DOHH2 (cell line): ENCODE data around the gene PRXL2A.

Experiments used
- H3F3A ChIP-seq: fragments of 200-600 bp; sonication (generic), shearing (Covaris generic); 2 replicates; pipeline ENCODE4 v1.6.0; 2016; ENCODE audit warnings: antibody characterized with exemption, mild to moderate bottlenecking; ENCODE audit not compliant: control insufficient read depth, insufficient read depth
- H3K27ac ChIP-seq: fragments of 200-600 bp; sonication (generic); 2 replicates; pipeline ENCODE4 v1.5.1; 2014; ENCODE audit warnings: low read depth, mild to moderate bottlenecking, low read length, moderate library complexity
- H3K27me3 ChIP-seq: fragments of 200-600 bp; sonication (generic); 2 replicates; pipeline ENCODE4 v1.6.1; 2014; ENCODE audit warnings: mild to moderate bottlenecking, low read length, mixed read lengths; ENCODE audit not compliant: control insufficient read depth
- H3K36me3 ChIP-seq: fragments of 200-600 bp; sonication (generic); 2 replicates; pipeline ENCODE4 v1.6.1; 2014; ENCODE audit warnings: mild to moderate bottlenecking, low read length, moderate library complexity, mixed read lengths; ENCODE audit not compliant: control insufficient read depth
- H3K4me1 ChIP-seq: fragments of 200-600 bp; sonication (generic); 2 replicates; pipeline ENCODE4 v1.6.1; 2014; ENCODE audit warnings: mild to moderate bottlenecking, low read length, mixed read lengths; ENCODE audit not compliant: control insufficient read depth
- H3K4me2 ChIP-seq: fragments of 200-600 bp; sonication (generic); 2 replicates; pipeline ENCODE4 v1.6.0; 2014; ENCODE audit warnings: mild to moderate bottlenecking, low read length, moderate library complexity
- H3K4me3 ChIP-seq: fragments of 200-600 bp; sonication (generic); 2 replicates; pipeline ENCODE4 v1.5.1; 2014; ENCODE audit warnings: mild to moderate bottlenecking, low read length, mixed read lengths
- H3K79me2 ChIP-seq: fragments of 200-600 bp; sonication (generic); 2 replicates; pipeline ENCODE4 v1.6.1; 2014; ENCODE audit warnings: mild to moderate bottlenecking, low read length, mixed read lengths; ENCODE audit not compliant: control insufficient read depth
- H3K9me2 ChIP-seq: fragments of 200-600 bp; sonication (generic); replicated peaks from 2 replicates; pipeline ENCODE4 v1.6.1; 2014; ENCODE audit warnings: mild to moderate bottlenecking, low read length, mixed read lengths; ENCODE audit not compliant: control insufficient read depth
- H3K9me3 ChIP-seq: fragments of 200-600 bp; sonication (generic); 2 replicates; pipeline ENCODE4 v1.6.1; 2014; ENCODE audit warnings: antibody characterized with exemption, low read length, mixed read lengths; ENCODE audit not compliant: control insufficient read depth, insufficient read depth
- H4K20me1 ChIP-seq: fragments of 200-600 bp; sonication (generic); 2 replicates; pipeline ENCODE4 v1.6.0; 2014; ENCODE audit warnings: low read depth, mild to moderate bottlenecking, antibody characterized with exemption, low read length, moderate library complexity; ENCODE audit not compliant: control insufficient read depth, insufficient read depth
- EZH2phosphoT487 ChIP-seq: fragments of 200-600 bp; sonication (generic); IDR thresholded peaks from 2 replicates; pipeline ENCODE4 v1.6.1; 2017; ENCODE audit warnings: borderline replicate concordance, mild to moderate bottlenecking, antibody characterized with exemption, low read length, moderate library complexity, mixed read lengths
- TF ChIP-seq, protein P1 (sequence below): fragments of 200-600 bp; sonication (generic); IDR thresholded peaks from one replicate; pipeline ENCODE4 v1.5.1; 2014; ENCODE audit warnings: antibody characterized with exemption, mild to moderate bottlenecking, low read depth, low read length; ENCODE audit not compliant: poor library complexity, severe bottlenecking

PRXL2A gene

DNA sequence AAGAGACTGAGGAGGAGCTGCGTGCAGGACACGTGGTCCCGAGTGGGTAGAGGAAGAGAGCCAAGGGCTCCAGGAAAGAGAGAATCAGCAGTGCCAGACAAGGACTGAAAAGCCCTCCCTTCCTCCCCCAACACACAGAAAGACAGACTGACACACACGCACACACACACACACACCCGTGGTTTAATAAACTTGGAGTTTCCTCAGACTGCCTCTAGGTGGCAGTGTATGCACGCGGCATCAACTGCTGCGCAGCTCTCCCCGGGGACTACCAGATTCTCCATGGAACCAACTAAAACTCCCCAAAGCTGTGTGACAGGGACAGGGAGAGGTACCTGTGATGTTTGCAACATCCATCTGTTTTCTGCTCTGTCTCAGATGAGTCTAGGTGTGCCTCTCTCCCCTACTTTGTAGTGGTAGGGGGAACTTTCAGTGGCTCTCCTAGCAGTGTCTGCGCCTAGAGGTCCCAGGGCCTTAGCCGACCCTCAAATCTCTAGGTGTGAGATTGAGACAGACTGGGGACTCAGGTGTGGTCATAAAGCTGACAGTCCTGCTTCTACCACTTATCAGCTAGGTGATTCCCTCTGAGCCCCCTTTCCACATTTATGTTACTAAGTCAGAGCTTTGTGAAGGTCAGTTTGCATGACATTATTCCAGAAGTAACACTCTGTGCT, 36.4 kb downstream of the PRXL2A start:
- no peak overlapping the region for H3K27ac ChIP-seq
- H3F3A ChIP-seq: no peaks in the 10 kb centered on the region
- no peaks in the 10 kb centered on the region for H3K9me2 ChIP-seq
- no peaks in the 10 kb centered on the region for H3K9me3 ChIP-seq
- TF ChIP-seq EZH2phosphoT487: no peak
- TF ChIP-seq, protein P1, sequence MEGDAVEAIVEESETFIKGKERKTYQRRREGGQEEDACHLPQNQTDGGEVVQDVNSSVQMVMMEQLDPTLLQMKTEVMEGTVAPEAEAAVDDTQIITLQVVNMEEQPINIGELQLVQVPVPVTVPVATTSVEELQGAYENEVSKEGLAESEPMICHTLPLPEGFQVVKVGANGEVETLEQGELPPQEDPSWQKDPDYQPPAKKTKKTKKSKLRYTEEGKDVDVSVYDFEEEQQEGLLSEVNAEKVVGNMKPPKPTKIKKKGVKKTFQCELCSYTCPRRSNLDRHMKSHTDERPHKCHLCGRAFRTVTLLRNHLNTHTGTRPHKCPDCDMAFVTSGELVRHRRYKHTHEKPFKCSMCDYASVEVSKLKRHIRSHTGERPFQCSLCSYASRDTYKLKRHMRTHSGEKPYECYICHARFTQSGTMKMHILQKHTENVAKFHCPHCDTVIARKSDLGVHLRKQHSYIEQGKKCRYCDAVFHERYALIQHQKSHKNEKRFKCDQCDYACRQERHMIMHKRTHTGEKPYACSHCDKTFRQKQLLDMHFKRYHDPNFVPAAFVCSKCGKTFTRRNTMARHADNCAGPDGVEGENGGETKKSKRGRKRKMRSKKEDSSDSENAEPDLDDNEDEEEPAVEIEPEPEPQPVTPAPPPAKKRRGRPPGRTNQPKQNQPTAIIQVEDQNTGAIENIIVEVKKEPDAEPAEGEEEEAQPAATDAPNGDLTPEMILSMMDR: peak; percentile 84
- peaks cover 10% of the 10 kb centered on the region; the same call in 1 of the 2 replicates for H3K4me1 ChIP-seq
- no peaks in the 10 kb centered on the region for H3K79me2 ChIP-seq
- no peak overlapping the region for H3K4me3 ChIP-seq
- peaks cover 6% of the 10 kb centered on the region; the same call in 1 of the 2 replicates for H3K27me3 ChIP-seq
- no peak overlapping the region for H3K4me2 ChIP-seq
- H4K20me1 ChIP-seq: no peaks in the 10 kb centered on the region
- no peaks in the 10 kb centered on the region for H3K36me3 ChIP-seq

DNA sequence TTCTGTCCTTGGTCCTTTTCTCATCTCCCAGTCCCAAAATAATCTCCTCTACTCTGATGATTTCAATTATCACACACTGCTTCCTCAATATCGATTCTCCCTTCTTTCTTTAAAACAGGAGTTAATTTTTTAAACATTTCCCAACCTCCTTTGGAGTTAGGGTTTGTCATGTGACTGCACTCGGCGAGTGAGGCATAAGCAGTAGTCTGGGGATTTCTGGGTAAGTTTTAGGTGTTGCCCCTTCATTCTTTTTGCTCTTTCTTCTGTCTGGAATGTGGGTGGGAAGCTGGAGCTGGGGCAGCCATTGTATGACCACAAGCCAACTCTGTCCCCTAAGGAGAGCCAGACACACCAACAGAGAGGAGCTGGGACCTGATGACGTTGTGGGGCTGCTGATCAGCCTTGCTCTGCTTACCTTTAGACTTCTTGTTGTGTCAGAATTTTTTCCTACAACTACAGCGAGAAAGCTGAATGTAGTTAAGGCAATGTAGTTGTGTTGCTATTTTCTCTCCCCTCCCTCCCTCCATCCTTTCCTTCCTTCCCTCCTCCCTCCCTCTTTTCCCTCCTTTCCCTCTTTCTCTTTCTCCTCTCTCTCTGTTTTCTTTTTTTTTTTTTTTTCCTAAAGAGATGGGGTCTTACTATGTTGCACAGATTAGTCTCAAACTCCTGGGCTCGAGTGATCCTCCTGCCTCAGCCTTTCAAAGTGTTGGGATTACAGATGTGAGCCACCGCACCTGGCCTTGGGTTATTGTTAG, 39.3 kb downstream of the PRXL2A start:
- Histone ChIP-seq H3F3A (peaks cover 5% of the 10 kb centered on the region), H3K9me2 (no peaks in the 10 kb centered on the region), H4K20me1 (no peaks in the 10 kb centered on the region), H3K4me2 (no peak overlapping the region), H3K9me3 (no peaks in the 10 kb centered on the region), H3K36me3 (no peaks in the 10 kb centered on the region), H3K4me1 (peaks cover 15% of the 10 kb centered on the region; the same call in 1 of the 2 replicates), H3K4me3 (no peak overlapping the region), H3K27ac (no peak overlapping the region), H3K79me2 (no peaks in the 10 kb centered on the region), H3K27me3 (peaks cover 6% of the 10 kb centered on the region; the same call in 1 of the 2 replicates)
- TF ChIP-seq, protein P1: no peak
- no peak for TF ChIP-seq EZH2phosphoT487

DNA sequence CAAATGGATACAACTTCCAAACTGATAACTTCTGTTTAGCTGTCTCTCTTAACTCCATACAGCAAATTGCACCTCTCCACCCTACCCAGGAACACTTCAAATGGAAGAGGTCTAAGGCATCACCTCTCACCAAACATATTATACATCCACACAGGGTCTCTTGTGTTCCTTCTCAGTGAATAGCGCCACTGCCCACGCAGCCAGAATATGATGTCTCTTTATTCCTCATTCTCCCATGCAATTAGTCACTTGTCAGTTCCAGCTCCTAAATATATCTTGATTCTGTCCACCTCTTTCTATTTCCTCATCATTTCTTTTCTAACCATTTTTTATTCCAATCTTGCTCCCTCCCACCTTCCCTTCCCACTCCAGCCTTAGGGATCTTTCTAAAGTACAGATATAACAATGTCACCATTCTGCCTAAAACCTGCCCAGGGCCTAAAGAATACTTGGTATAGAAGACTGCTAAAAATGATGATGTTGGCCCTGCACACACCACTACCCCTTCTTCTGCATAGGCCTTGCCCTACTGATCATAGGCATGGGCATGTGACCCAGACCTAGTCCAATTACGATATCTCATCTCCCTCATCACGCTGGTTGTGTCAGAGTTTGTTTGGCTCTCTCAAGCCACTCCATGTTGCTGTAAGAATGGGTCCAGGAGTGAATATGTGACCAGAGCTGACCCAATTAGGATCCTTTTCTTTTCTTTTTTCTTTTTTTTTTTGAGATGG, 40.0 kb downstream of the PRXL2A start:
- H3K79me2 ChIP-seq: no peaks in the 10 kb centered on the region
- H3K36me3 ChIP-seq: no peaks in the 10 kb centered on the region
- H3K27ac ChIP-seq: no peak overlapping the region
- peaks cover 6% of the 10 kb centered on the region; the same call in 1 of the 2 replicates for H3K27me3 ChIP-seq
- H4K20me1 ChIP-seq: no peaks in the 10 kb centered on the region
- H3K4me1 ChIP-seq: peaks cover 17% of the 10 kb centered on the region
- H3K9me3 ChIP-seq: no peaks in the 10 kb centered on the region
- H3F3A ChIP-seq: peaks cover 7% of the 10 kb centered on the region
- no peak overlapping the region for H3K4me3 ChIP-seq
- TF ChIP-seq, protein P1: no peak
- TF ChIP-seq EZH2phosphoT487: no peak
- no peak overlapping the region for H3K4me2 ChIP-seq
- no peaks in the 10 kb centered on the region for H3K9me2 ChIP-seq
